GM18873 (cell line): ENCODE results near the gene ELOVL1.
A peak's percentile ranks its signal among the peaks of the same experiment; 100 is the strongest.
"Not testable (repeated sequence)": the region's sequence is repeated elsewhere in the genome, so short reads cannot be mapped to it uniquely, and the experiment has no call there.

ENCODE experiments used
- ATAC-seq: cut with Tn5 transposase; IDR thresholded peaks from one replicate; pipeline ENCODE4 v1.9.1; 2021; ENCODE audit warnings: mild to moderate bottlenecking, moderate library complexity, moderate number of reproducible peaks; ENCODE audit not compliant: unreplicated experiment, low FRiP score

The ELOVL1 gene

DNA sequence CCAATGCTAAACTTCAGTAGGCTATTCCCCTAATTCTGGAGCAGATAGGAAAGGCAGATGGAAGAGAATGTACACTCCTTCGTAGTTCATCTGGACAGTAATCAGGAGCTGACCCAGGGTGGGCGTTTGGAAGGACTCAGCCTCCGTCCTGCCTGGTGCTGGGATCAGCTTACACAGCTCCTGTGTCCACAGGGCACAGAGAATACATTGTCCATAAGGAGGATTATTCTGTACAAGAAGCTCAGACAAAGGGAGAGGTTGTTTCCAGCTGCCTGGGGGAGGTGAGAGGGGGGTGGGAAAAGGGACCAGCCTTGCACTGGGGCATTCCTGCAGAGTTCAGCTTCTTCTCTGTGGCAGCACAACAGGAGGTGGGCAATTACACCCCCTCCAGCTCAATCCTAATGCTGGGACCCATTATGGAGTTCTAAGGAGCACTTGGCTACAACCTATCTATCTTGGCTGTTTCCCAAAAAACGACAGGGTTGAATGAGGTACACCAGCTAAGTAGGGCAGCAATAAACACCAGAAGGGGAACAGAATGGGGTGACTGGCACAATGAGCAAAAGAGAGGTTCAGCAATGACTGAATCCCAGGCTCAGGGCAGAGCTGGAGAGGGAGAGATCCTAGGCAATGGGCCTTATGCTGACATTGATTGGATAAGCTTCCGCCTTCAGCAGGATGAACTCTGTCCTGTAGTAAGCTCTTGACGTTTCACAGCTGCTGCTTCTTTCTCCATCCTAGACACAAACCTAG is 14.4 kb upstream of the ELOVL1 start:
- no peak for ATAC-seq

GRCh38 chr1:43381612-43382011 is 13.8 kb upstream of the ELOVL1 start:
- ATAC-seq = no peak

- ATAC-seq = no peak
Measured at GRCh38 chr1:43379476-43379875, 11.7 kb upstream of the ELOVL1 start.

DNA sequence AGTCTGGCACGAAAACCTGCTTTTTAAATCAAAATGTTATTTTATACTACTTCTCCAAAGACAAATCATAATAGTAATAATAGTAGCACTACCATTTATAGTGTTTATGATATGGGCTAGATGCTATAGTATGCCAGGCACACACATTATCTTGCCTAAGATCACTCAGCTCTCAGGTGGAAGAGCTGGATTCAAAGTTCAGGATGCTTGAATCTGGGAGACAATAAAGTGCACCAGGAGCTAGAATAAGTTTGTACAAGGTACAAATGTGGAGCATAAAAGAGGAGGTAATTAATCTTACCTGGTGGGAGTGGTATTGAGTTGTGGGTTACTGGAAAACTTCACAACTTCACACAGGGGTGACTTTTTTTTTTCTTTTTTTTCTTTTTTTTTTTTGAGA is 10.0 kb upstream of the ELOVL1 start:
- ATAC-seq = no peak

- ATAC-seq = no peak
Measured at GRCh38 chr1:43376723-43377235, 9.0 kb upstream of the ELOVL1 start.

DNA sequence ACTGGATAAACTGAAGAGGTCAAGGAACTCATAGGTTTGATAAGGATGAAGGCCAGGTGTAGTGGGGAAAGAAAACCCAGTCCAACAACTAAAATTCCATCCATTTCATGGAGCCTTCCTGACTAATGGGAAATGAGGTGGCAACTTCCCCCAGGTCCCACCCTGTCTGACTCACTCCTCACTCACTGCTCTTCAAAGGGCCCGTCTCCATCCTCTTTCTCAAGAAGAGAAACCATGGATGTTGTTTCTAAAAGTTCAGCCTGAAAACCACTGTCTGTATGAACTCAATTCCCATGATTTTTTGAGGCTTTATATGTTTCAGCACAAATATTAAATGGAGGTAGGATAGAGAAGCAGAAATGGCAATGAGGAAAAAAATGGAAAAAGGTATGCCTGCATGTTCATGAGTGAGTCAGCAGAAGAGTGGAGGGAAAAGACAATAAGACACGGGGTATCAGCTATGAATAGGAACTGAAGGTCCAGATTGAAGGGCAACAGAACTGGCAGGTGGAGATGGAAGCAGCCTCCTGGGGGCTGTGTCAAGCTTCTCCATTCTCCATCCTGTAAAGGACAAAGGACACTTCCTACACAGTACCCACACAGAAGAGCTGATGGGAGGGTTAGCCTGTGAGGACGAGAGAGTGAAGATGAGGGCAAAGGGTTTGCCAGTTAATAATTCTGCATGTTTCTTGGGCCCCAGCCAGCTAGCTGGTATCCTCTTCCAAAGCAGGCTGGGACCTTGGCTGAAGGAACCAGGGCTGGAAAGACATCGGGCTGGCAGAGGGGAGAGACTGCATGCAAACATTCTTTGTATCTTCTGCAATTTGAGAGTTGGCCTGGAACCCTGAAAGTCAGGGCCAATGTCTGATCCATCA is 5.5 kb upstream of the ELOVL1 start:
- no peak for ATAC-seq

DNA sequence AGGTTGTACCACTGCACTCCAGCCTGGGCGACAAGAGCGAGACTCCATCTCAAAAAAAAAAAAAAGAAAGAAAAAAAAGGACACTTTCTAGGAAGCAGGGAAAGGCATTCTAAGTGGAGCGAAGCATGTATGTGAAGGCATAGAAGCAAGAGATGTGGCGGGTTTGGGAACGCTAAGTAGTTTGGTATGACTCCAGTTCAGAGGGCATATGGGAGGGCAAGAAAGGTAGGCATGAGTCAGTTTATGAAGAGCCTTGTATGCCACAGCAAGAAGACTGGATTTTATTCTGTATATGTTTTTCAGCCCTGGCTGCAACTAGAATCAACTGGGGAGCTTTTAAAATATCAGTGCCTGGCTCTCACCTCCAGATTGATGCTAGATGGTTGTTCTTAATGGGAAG is 4.4 kb upstream of the ELOVL1 start:
- no peak for ATAC-seq

DNA sequence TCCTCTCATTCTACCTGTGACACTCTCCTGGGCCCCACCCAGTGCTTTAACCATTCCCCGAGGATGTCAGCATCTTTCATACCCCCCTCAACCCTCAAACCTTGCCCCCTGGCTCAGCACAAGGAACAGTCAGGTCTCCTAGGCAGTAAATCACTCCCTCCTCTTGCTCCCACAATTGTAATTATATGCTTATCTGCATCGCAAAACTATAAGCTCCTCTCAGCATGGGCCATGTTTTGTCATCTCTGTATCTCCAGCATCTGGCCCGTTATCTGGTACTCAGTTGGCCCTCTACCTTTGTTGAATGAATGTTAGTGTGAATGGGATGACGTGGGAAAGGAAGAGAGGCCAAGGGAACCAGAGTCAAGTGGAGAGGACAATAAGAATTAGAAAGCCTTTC is 2.8 kb upstream of the ELOVL1 start:
- ATAC-seq = no peak

DNA sequence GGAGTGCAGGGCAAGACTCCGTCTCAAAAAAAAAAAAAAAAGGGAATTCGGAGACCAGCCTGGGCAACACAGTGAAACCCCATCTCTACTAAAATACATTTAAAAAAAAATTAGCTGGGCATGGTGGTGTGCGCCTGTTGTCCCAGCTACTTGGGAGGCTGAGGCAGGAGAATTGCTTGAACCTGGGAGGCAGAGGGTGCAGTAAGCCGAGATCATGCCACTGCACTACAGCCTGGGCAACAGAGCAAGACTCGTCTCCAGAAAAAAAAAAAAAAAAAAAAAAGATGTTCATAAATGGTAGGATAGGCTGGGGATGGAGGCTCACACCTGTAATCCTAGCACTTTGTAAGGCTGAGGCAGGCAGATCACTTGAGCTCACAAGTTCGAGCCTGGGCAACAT is 2.0 kb upstream of the ELOVL1 start:
- not testable (repeated sequence) for ATAC-seq

- no peak for ATAC-seq
Measured at GRCh38 chr1:43368646-43369020, 822 bp upstream of the ELOVL1 start.

DNA sequence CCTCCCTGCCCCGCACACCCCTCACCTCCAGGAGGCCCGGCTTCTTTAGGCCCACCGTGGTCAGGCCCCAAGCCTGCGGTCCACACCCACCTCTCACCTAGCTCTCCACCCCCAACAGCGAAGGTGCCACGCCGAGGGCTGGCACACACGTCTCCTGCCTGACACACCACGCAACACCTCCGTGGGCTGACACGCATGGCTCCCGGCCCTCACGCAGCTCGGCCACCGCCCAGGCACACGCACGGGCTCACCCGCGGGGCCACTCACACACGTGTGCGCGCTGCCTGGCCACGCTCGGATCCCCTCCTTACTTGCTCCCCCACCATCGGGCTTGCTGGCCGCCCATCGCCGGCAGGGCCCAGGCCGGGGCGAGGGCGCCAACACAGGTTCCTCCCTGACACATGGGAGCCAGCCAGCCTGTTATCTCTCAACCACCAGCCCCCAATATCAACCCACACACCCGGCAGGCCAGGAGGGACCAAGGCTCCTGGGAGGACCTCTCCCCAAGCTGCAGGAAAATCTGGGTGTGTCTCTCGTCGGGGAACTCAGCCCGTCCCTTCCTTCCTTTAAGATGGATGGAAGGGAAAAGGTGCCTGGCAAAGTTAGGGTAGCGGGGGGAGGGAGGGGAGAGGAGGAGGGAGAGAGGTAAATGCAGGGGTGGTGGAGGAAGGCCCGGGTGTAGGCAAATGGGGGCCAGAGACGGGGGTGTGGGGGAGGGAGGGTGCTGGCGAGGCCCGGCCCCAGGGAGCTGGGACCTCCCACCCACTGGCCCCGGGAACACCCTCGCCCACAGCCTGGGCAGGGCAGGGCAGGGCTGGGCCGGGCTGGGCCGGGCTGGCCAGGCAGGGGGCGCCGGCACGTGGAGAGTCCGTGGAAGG is 546 bp downstream of the ELOVL1 start:
- peak; percentile 19 for ATAC-seq

- no peak for ATAC-seq
Measured at GRCh38 chr1:43366601-43367025, 1.2 kb downstream of the ELOVL1 start.

DNA sequence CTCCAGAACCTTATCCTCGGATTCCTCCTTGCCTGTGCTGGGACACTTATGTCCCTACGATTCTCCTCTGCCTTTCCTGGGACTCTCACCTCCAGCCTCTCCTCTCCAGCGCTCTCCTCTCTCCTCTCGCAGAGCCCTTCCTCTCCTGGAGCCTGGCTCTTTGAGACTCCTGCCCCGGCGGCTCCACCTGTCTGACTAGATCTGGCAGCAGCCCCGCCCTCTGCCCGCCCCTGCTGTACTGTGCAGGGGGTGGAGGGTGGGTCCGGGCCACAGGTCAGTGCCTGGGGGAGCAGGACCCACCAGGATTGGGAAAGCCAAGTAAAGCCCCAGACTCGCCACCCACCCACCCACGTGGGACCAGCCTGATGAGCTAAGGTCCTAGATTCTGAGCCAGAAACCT is 1.6 kb downstream of the ELOVL1 start:
- no peak for ATAC-seq

GRCh38 chr1:43365678-43366077 is 2.1 kb downstream of the ELOVL1 start:
- no peak for ATAC-seq

DNA sequence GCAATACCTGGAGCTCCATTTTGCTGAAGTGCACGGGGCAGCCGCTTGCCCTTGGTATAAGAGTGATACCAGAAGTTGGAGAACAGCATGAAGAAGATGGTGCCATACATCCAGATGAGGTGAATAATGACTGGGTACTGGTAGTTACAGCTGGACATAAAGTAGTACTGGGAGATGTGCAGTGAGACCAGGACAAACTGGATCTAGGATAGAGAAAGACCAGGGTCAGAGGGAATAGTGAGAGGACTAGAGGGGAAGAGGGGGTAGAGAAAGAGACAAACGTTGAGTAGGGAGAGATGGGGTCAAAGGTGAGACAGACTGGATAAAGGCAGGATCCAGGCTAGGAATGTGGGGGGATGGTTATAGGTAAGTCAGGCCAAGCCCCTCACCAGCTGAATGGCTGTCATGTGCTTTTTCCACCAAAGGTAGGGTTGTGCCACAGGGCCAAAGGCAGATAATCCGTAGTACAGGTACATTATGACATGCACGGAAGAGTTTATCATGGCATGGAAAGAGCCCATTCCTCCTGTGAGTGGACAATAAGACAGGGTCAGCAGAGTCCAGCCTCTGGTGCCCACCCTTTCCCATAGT is 3.8 kb downstream of the ELOVL1 start:
- no peak for ATAC-seq

GRCh38 chr1:43363283-43363934 is 4.4 kb downstream of the ELOVL1 start:
- no peak for ATAC-seq

GRCh38 chr1:43360616-43361015 is 7.2 kb downstream of the ELOVL1 start:
- no peak for ATAC-seq

GRCh38 chr1:43359696-43360095 is 8.1 kb downstream of the ELOVL1 start:
- no peak for ATAC-seq

GRCh38 chr1:43358746-43359693 is 8.8 kb downstream of the ELOVL1 start, which contains the start of gene CDC20:
CDC20 (plus strand) TSS chr1:43358981; CDS start chr1:43359216, 235 bp downstream.
- ATAC-seq = peak; percentile 91
